ENCODE results near the gene ABHD12. TPM values are rescaled to one million over a fixed set of nuclear protein-coding genes. Genes with fewer than 3 reads are reported as not detected.

Gene ABHD12
- total and polyA plus RNA-seq, 2 donors (not counting 3 experiments of a cell fraction or from before 2014, with no cell fraction given): 19.2 to 36.0 TPM

DNA sequence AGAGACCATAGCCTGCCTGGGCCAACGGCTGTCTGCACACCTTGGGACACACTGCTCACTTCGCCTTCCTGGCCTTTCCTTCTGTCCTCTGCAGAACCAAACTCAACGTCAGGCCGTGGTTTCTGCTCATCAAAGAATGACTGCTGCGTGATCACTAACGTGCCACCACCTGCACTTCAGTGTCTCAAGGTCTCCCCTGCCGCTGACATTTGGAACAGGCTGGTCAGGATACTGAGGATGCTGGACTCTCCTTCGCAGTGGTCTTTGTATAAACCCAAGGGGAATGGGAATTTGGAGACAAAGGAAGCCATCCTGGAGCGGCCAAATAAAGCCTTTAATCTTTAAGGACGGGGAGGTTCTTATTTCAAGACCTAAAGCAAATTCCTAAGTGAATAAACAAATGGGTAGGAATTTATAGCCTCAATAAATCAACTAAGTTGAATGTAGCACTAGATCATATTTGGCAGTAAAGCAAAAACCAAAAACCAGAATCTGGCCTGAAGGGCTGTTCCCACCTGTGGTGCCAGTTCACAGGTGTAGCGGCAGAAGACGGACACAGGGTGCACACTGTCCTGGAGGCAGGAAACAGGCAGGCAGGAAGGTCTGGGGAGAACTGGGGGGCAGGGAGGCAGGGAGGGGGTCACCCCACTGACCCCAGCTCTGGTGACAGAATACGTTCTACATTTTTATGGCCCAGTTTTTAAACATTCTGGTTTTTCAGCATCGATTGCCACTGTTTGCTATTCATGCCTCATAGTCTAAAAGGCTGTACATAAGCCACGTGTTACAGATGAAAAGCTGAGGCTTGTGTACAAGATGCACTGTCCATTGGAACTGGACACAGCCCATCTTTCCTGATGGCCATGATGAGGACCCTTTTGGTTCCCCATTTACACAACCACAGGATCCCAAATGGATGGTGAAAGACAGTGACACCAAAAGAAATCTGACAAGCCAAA is 36.6 kb downstream of the ABHD12 start:
- Histone ChIP-seq H3K36me3 (ENCODE audit: control insufficient read depth in 2 of 2, extremely low read depth in 1 of 2, insufficient read depth in 2 of 2, low read length in 2 of 2) (no peaks in the 10 kb centered on the region), H3K27me3 (ENCODE audit: control insufficient read depth in 2 of 2, insufficient read depth in 2 of 2, low read length in 2 of 2) (no peaks in the 10 kb centered on the region), H3K9ac (replicated peaks; ENCODE audit: extremely low read depth, insufficient read depth, low read length) (no peak overlapping the region), H2AFZ (ENCODE audit: low read depth, low read length) (no peak overlapping the region), H3K9me1 (replicated peaks; ENCODE audit: control insufficient read depth, extremely low read depth, insufficient read depth, low read length) (no peaks in the 10 kb centered on the region), H3K9me3 (replicated peaks; ENCODE audit: control insufficient read depth, insufficient read depth, low read length) (no peaks in the 10 kb centered on the region), H3K4me1 (ENCODE audit: control insufficient read depth, extremely low read depth, insufficient read depth, low read length) (no peaks in the 10 kb centered on the region), H3K4me2 (ENCODE audit: insufficient read depth, low read length) (no peak overlapping the region), H3K79me2 (ENCODE audit: control insufficient read depth, insufficient read depth, low read length) (peaks cover 7% of the 10 kb centered on the region), H4K20me1 (replicated peaks; ENCODE audit: control insufficient read depth, extremely low read depth, insufficient read depth, low read length) (no peaks in the 10 kb centered on the region), H3K4me3 (replicated peaks in 1 of 3; ENCODE audit: insufficient read depth in 1 of 3, low read depth in 1 of 3, low read length in 3 of 3) (no peak overlapping the region), H3K27ac (ENCODE audit: insufficient read depth, low read depth, low read length) (no peak overlapping the region)
- TF ChIP-seq POLR2AphosphoS5 (IDR thresholded peaks at IDR 0.05; ENCODE audit: insufficient read depth, low read depth, low read length) (no peak), POLR2A (IDR thresholded peaks at IDR 0.05; ENCODE audit: low read depth, low read length) (no peak), EZH2 (IDR thresholded peaks at IDR 0.05; ENCODE audit: borderline replicate concordance, low read depth, low read length, severe bottlenecking) (no peak), JUN (IDR thresholded peaks at IDR 0.05; ENCODE audit: borderline replicate concordance, insufficient read depth, insufficient read length, low read depth) (no peak), MYC (IDR thresholded peaks at IDR 0.05; ENCODE audit: low read depth, low read length) (no peak), GATA2 (IDR thresholded peaks at IDR 0.05; ENCODE audit: insufficient read depth, insufficient read length, low read depth, low read length) (no peak), FOS (IDR thresholded peaks at IDR 0.05; ENCODE audit: borderline replicate concordance, insufficient read depth, low read length) (no peak)
- TF ChIP-seq, protein P1, sequence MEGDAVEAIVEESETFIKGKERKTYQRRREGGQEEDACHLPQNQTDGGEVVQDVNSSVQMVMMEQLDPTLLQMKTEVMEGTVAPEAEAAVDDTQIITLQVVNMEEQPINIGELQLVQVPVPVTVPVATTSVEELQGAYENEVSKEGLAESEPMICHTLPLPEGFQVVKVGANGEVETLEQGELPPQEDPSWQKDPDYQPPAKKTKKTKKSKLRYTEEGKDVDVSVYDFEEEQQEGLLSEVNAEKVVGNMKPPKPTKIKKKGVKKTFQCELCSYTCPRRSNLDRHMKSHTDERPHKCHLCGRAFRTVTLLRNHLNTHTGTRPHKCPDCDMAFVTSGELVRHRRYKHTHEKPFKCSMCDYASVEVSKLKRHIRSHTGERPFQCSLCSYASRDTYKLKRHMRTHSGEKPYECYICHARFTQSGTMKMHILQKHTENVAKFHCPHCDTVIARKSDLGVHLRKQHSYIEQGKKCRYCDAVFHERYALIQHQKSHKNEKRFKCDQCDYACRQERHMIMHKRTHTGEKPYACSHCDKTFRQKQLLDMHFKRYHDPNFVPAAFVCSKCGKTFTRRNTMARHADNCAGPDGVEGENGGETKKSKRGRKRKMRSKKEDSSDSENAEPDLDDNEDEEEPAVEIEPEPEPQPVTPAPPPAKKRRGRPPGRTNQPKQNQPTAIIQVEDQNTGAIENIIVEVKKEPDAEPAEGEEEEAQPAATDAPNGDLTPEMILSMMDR (IDR thresholded peaks at IDR 0.05; ENCODE audit: extremely low read depth in 1 of 2, insufficient read depth in 1 of 2, low read depth in 1 of 2, low read length in 2 of 2): no peak
- TF ChIP-seq, protein P2, sequence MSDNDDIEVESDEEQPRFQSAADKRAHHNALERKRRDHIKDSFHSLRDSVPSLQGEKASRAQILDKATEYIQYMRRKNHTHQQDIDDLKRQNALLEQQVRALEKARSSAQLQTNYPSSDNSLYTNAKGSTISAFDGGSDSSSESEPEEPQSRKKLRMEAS (IDR thresholded peaks at IDR 0.05; ENCODE audit: insufficient read depth, insufficient read length): no peak
- ChIA-PET CTCF (interaction anchor here (1.0 to 1.2 kb wide), 2 partner anchors 18 to 33 kb away, joined by 3 read pairs; no protein-coding TSS in a partner anchor), POLR2A (no interaction called here)
- no TSS peak for BruUV-seq (replicated peaks)
- dilution Hi-C loops (cut with MboI; ENCODE audit: extremely low pct_ligation_motif_present, low sequenced_read_pairs): no loop called here
- DNase-seq (ENCODE audit: low read depth, low spot score) (no peak), FAIRE-seq (no peak)
- intact Hi-C loops (cut with micrococcal nuclease): no loop called here
